HG03378 (cell line): Measurements from ENCODE around the gene GLIPR2.
"Not testable (repeated sequence)": the region's sequence is repeated elsewhere in the genome, so short reads cannot be mapped to it uniquely, and the experiment has no call there.

Experiments used
- ATAC-seq: cut with Tn5 transposase; IDR thresholded peaks from one replicate; pipeline ENCODE4 v1.9.1; 2021; ENCODE audit warnings: mild to moderate bottlenecking, moderate library complexity; ENCODE audit not compliant: unreplicated experiment

The GLIPR2 gene

DNA sequence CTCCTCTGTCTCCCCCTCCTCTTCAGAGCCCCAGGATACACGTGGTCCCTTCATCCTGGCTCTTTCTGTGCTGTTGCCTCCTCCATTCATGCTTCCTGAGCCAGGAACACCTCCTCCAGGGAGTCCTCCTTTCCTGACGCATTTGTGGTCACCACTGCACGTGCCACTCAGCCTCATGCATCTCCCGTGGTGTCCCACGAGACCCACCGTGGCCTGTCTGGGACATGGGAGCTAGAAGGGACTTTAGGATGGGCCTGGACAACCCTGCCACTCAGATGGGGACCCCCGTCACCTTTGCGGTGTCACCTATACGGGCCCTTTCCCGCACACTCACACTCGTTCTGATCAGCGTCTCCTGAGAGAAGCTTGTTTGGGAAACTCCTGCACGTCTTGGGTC lies 6.7 kb downstream of the GLIPR2 start:
- ATAC-seq, result no peak

DNA sequence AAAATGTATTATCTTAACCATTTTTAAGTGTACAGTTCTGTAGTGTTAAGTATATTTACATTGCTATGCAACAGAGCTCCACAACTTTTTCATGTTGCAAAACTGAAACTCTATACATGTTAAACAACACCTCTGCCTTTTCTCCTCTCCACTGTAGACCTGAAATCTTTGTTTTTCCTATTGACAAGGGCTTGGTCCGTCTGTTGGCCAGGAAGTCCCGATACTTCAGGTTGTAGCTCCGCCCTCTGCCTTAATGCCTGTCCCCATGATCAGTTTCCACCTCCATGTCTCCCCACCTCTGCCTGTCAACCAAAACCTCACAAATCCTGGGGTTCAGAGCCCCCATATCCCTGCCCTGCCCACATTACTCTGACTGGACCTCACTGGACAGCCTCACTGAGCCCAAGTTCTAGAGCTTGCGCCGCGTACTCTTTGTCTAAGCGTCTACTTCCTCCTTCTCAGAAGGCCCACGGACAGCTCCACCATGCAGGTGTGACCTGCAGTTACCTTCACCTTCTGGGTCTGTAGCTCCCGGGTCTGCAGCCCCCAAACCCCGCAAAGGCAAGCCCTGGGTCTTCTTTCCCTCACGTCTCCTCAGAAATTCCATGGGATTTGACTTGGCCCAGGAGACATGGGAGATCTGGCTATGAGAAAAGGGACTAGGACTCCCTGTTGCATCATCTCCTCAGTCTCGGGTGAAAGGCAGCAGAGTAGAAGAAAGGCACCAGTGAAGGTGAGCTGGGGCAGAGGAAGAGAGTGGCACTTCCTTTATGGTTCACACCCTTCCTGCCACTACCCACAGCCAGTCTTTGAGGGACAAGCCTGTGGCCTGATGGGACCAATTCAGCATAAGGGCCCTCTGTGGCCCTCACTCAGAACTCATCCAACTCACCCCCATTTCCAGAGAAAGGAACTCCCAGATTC lies 8.0 kb downstream of the GLIPR2 start:
- no peak for ATAC-seq

DNA sequence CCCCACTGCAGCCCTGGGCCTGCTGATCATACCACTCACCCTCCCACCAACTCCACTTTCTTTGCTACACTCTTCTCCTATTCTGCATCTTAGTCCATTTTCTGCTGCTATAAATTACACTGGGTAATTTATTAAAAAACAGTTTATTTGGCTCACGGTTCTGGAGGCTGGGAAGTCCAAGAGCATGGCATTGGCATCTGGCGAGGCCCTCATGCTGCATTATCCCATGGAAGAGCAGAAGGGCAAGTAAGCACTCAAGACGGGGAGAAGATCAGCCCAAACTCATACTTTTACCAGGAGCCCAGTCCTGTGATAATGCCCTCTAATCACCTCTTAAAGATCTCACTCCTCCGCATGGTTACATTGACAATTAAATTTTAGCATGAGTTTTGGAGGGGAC lies 9.4 kb downstream of the GLIPR2 start:
- ATAC-seq, result no peak

DNA sequence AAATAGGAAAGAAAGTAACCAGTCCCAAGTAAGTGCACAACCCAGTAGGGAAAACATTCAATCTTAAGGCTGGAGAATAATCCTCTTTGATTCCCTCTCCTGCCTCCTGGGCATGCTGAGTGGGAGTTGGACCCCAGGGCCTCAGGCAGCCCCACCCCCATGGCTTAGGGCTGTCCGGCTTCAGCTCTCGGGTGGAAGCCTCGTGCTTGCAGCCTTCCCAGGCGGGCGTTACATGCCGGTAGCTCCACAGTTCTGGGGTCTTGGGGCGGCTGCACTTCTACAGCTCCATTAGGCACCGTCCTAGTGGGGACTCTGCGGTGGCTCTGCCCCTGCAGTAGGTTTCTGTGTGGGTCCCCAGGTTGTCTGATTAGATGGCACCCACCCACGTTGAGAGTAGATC lies 10.1 kb downstream of the GLIPR2 start:
- ATAC-seq, result no peak

DNA sequence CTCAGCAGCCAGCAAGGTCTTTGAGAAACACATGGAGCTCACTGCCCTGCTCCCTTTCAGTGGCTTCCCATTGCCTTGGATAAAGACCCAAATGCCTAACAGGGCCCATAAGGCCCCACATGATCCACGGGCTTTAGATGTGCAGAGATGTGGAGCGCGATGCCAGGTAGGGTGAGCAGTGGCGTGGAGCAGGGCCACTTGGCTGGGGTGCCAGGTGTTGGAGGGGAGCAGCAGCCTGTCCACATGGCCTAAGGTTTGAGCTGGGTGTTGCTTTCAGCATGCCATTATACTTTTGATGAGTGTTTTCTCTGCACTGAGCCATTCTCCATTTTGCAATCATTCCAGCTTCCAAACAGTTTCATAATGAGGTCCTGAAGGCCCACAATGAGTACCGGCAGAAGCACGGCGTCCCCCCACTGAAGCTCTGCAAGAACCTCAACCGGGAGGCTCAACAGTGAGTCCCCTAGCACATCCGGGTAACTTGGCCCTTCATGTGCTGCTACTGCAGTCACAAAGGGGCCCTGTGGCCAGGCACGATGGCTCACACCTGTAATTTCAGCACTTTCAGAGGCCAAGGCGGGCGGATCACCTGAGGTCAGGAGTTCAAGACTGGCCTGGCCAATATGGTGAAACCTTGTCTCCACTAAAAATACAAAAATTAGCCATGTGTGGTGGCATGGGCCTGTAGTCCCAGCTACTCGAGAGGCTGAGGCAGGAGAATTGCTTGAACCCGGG lies 11.1 kb downstream of the GLIPR2 start:
- no peak for ATAC-seq

DNA sequence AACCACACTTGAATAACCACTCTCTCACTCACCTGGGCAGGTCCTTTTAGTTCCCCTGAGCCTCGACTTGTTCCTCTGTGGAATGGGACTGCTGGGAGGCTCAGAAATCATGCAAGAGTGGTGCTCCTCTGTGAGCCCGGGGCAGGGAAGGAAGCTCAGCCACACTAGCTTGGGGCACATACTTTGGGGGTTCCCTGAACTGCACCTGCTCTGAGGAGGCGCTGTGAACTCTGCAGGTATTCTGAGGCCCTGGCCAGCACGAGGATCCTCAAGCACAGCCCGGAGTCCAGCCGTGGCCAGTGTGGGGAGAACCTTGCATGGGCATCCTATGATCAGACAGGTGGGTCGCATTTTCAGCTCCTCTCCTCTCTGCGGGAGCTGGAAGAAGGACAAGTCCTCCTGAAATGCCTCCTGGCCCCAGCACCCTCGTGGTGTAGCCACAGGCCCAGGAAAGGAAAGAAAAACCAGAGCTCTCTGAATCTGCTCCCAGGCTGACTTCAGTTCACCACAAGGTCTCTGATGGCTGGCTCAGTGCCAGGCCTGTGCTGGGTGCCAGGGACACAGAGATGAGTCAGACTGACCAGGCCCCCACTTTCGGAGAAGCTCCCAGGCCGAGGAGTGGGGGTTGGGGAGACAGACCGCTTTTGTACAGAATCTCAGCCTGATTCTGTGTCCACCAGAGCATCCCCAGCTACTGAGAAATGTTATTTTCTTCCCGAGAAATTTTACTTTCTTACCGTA lies 11.9 kb downstream of the GLIPR2 start:
- peak; percentile 44 for ATAC-seq

DNA sequence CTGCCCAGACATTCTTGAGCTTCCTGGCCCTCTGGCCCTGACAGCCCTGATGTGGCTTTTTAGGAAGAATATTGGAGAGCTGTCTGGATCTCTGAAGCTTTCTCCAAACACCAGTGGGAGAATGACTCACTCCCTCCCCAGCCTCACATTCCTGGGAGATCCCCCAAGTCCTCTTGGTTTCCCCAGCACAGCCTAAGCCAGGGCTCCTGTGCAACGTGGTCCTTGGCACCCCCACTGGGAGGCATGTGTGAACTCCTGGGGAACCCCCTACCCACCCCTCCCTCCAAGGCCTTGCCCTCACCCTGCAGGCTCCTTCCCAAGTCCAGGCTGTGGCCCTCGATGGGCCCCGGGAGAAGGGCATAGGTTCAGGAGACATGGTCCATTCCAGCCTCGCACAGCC lies 12.7 kb downstream of the GLIPR2 start:
- ATAC-seq, result no peak

DNA sequence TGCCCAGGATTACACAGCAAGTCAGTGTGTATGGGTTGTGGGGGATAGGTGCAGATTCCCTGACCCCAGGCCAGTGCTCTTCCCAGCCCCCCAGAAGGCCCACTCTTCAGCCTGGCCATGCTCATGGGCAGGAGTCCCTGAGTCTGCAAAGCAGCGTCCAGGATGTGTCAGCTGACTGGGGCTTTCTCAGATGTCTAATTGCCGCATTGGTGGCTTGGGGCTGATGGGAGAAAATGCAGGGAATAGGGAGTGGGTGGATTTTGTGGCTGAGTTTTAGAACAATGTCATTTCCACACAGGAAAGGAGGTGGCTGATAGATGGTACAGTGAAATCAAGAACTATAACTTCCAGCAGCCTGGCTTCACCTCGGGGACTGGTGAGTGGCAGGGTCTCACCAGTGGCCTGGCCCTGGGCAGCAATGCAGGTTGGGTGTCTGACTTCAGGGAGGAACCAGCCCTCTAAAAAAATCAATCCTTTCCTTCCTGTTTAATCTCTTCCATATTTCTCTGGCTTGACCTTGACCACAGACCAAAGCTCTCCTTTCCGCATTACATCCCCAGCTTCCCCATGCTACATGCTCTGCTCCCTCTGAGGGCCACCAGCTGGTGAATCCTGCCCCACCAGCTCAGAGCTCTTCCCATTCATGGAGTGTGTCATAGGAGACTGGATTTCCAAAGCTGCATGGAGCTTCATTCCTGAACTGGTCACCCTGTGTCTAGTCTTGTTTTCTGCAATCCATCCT lies 14.2 kb downstream of the GLIPR2 start:
- ATAC-seq, result no peak

DNA sequence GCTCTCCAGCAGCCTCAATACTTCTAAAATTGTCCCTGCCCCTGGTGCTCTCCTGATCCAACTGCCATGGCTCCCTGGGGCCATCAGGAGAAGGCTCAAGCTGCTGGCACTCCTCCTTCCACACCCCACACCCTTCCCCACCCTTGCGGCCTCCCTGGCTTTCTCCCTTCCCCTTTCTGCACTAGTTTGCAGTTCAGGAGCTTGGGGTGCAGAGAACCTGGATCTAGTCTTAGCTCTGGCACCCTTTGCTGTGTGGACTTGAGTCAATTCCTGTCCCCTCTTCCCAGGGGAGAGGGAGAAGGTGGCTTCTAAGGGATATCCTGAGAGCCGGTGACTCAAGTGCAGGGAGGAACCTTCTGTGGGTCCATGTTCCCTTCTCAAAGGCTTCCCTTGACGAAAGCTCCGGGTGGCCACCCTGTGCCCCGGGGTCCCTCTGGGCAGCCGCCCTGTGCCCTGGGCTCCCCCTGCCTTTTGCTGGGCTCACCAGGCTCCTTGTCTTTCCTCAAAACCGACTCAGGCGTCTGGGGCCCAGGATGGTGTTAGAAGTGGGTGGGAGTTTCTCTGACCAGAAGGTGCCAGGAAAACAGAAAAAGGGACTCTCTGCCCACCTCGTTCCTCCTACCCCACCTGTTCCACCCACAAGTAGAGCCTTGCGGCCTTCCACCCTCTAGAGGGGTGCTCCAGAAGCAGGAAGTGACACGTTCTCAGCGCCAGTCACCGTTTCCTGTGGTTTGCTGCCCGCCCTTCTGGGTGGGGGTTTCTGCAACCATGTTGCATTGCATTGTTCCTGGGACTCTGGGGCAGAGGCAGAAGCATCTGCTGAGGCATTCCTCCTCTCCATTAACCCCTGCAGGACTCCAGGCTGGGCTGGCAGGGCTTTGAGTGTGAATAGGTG lies 15.0 kb downstream of the GLIPR2 start:
- peak; percentile 75 for ATAC-seq

DNA sequence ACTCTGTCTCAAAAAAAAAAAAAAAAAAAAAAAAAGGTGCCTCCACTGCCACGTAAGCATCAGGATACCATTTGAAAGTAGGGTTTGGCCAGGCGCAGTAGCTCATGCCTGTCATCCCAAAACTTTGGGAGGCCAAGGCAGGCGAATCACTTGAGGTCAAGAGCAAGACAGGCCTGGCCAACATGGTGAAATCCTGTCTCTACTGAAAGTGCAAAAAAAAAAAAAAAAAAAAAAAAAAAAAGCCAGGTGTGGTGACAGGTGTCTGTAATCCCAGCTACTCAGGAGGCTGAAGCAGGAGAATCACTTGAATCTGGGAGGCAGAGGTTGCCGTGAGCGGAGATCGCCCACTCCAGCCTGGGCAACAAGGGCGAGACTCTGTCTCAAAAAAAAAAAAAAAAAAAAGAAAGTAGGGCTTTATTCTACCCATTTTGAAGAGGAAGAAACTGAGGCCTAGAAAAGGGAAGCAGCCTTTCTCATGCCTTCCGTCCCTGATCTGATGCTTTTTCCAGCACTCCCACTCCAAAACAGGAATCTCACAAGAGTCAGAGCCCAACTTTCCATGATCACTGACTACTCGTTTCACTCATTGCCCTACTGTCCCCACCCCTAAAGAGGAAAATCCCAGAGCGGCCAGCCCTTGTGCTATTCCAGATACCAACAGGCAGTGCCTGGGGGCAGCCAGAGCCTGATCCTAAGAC lies 16.4 kb downstream of the GLIPR2 start:
- no peak for ATAC-seq

DNA sequence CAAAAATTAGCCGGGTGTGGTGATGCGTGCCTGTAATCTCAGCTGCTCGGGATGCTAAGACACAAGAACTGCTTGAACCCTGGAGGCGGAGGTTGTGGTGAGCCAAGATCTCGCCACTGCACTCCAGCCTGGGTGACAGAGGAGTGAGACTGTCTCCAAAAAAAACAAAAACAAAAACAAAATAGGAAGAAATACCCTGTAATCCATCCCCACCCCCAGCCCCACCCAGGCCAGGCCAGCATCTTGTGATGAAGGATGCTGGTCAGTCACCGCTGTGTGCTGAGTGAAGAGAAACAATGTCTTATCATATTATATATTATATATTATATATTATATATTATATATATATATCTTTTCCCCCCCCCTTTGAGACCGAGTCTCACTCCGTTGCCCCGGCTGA lies 17.2 kb downstream of the GLIPR2 start:
- no peak for ATAC-seq

DNA sequence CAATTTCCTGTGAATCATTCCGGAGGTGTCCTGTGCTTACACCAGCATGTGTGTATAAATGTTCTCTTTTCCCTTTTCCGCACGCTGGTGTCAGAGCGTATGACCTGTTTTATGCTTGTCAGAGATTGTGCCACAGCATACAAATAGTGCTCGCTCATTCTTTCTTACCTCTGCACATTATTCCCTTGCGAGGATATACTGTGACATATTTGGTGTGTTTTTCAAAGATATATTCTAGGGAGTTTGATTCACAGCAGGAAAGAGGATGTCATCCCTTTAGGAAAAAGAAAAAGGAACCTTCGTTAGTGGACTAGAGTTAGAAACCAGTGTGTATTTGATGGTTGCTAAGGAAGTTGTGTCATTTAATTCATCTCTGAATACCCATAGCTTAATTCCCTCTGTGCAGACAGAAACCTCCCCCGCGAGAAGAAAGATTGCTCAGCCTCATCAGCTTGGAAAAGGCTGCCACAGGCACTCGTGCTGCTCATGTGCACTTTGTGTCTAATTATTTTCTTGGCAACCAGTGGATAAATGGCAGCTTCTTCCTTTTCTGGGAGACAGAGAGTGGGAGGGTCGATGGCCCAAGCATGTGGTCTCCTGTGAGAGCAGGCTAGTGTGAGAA lies 17.9 kb downstream of the GLIPR2 start:
- no peak for ATAC-seq

DNA sequence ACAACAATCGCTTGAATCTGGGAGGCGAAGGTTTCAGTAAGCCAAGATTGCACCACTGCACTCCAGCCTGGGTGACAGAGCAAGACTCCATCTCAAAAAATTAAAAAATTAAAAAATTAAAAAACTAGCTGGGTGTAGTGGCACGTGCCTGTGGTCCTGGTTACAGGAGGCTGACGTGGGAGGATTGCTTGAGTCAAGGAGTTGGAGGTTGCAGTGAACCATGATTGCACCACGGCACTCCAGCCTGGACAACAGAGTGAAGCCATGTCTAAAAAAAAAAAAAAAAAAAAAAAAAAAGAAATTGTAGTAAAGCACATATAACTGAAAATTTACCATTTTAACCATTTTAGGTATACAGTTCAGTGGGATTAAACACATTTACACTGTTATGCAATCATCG lies 19.6 kb downstream of the GLIPR2 start:
- ATAC-seq, result no peak

DNA sequence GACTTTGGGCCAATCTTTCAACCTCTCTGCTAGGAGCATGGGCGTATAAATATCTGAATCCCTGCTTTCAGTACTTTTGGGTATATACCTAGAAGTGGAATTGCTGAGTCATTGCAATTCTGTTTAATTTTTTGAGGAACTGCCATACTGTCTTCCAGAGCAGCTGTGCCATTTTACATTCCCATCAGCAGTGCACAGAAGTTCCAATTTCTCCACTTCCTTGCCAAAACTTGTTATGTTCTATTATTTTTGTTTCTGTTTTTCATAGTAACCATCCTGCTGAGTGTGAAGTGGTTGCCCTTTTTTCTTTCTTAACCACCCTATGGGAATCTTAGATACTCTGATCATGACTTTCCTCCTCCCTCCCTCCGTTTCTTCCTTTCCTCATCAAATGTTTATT lies 21.6 kb downstream of the GLIPR2 start:
- no peak for ATAC-seq

DNA sequence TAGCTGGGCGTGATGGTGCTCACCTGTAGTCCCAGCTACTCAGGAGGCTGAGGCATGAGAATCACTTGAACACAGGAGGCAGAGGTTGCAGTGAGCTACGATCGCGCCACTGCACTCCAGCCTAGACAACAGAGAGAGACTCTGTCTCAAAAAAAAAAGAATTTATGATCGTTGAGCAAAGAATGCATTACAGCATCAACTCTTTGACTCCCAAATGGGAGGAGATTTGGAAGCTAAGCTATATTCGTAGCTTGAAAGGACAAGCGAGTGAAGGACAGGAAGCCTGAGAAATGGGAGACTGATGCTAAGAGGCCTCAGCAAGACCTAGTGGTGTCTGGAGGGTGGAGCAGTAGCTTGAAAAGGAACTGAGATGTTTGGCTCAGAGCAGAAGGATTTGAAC lies 22.4 kb downstream of the GLIPR2 start:
- ATAC-seq, result no peak

DNA sequence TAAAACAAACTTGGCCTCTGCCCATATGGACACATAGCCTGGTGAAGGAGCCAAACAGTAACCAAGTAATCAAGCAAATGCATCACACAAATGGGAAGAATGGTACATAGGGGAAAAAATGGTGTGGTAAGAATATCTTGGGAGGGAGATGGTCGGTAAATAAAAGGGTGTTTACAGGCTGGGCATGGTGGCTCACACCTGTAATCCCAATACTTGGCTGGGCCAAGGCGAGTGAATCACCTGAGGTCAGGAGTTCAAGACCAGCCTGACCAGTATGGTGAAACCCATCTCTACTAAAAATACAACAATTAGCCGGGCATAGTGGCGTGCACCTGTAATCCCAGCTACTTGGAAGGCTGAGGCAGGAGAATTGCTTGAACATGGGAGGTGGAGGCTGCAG lies 23.0 kb downstream of the GLIPR2 start:
- not testable (repeated sequence) for ATAC-seq

DNA sequence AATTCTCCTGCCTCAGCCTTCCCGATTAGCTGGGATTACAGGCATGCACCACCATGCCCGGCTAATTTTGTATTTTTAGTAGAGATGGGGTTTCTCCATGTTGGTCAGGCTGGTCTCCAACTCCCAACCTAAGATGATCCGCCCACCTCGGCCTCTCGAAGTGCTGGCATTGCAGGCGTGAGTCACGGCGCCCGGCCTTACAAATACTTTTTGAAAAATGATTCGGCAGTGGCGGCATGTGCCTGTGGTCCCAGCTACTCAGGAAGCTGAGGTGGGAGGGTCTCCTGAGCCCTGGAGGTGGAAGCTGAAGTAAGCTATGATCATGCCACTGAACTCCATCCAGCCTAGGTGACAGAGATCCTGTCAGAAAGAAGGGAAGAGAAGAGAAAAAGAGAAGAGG lies 23.6 kb downstream of the GLIPR2 start:
- ATAC-seq, result not testable (repeated sequence)

DNA sequence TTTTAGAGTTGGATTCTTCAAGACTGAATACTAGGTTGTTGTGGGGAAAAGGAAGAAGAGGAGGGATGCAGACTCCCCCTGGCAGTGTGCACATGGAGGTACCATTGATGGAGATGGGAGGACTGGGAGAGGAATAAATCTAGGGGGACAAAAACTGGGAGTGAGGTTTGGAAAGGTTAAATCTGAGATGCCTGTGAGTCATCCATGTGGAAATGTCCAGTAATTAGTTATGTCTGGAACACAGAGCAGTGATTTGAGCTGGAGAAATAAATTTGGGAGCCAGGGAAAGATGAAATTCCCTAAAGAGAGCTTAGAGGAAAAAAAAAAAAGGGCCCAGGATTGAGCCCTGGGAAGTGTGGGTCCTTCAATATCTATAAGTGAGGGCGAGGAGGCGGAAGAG lies 24.7 kb downstream of the GLIPR2 start:
- ATAC-seq, result no peak

DNA sequence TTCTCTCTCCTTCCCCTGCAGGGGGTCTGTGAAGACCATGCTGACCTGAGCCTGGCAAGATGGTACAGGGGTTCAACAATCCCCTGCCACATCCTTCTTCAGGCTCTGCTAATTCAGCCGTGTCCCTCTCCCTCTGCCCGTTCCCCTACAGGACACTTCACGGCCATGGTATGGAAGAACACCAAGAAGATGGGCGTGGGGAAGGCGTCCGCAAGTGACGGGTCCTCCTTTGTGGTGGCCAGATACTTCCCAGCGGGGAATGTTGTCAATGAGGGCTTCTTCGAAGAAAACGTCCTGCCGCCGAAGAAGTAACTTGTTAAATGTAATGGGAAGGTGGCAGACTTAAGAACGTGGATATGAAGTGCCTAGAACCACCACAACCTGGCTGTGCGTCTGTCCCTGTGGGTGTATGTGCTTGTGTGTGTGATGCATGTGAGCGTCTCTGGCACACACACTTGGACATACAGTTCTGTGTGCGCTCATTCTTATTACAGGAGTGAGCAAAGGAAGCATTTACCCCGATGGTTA lies 25.7 kb downstream of the GLIPR2 start:
- ATAC-seq, result no peak
